ENCODE data around the gene STUM. TPM values are rescaled to one million over a fixed set of nuclear protein-coding genes. Genes with fewer than 3 reads are reported as not detected.

STUM gene
- polyA plus RNA-seq, 1 of the 3 experiments (the other 2 are of a cell fraction), result not detected

- H3K9me3 ChIP-seq, result no peaks in the 10 kb centered on the region
- peaks cover 0 to 6% of the 10 kb centered on the region in 2 experiments; a peak in 1 of 4 replicates for H3K4me1 ChIP-seq (ENCODE audit: control insufficient read depth in 1 of 2, insufficient read depth in 2 of 2, low read depth in 1 of 2, low read length in 1 of 2)
- CTCF ChIA-PET, result interaction anchor here (1.3 to 1.4 kb wide), 2 partner anchors 9 to 26 kb away, joined by 3 to 7 read pairs; no protein-coding TSS in a partner anchor
- no peaks in the 10 kb centered on the region for H4K20me1 ChIP-seq (ENCODE audit: insufficient read depth)
- H2AFZ ChIP-seq (ENCODE audit: low read depth), result no peak overlapping the region
- H3K4me3 ChIP-seq (ENCODE audit: low read depth in 2 of 2, low read length in 1 of 2), result no peak overlapping the region
- no peak for TF ChIP-seq JUND (IDR thresholded peaks at IDR 0.05)
- no peak for TF ChIP-seq MXI1 (IDR thresholded peaks at IDR 0.05; ENCODE audit: low read depth, low read length)
- TF ChIP-seq CHD2 (IDR thresholded peaks at IDR 0.05; ENCODE audit: low read length, partially characterized antibody), result no peak
- H3K9me2 ChIP-seq, result no peaks in the 10 kb centered on the region
- no peak overlapping the region for H3K9ac ChIP-seq
- H3K27ac ChIP-seq (ENCODE audit: low read depth in 2 of 2, low read length in 1 of 2), result no peak overlapping the region
- H3K27me3 ChIP-seq (ENCODE audit: insufficient read depth), result no peaks in the 10 kb centered on the region; the same call in 1 of the 2 replicates
- POLR2A ChIA-PET, result interaction anchor here (0.6 kb wide), 1 partner anchor 55 kb away, joined by 3 read pairs; no protein-coding TSS in a partner anchor
- no peaks in the 10 kb centered on the region for H3K79me2 ChIP-seq (ENCODE audit: insufficient read depth)
- no peaks in the 10 kb centered on the region for H3K36me3 ChIP-seq (replicated peaks in 1 of 2; ENCODE audit: control insufficient read depth in 1 of 2, insufficient read depth in 2 of 2, low read length in 1 of 2)
- no peaks in the 10 kb centered on the region for H3F3A ChIP-seq (replicated peaks; ENCODE audit: insufficient read depth)
- no peak for DNase-seq
- H3K4me2 ChIP-seq, result no peak overlapping the region
Measured at GRCh38 chr1:226599636-226600238, 51.2 kb downstream of the STUM start.

GRCh38 chr1:226600254-226600653, 51.7 kb downstream of the STUM start:
- H2AFZ ChIP-seq (ENCODE audit: low read depth), result no peak overlapping the region
- no peaks in the 10 kb centered on the region for H3F3A ChIP-seq (replicated peaks; ENCODE audit: insufficient read depth)
- TF ChIP-seq FOSL2 (IDR thresholded peaks at IDR 0.05; ENCODE audit: borderline replicate concordance, low read depth) (no peak), MAX (IDR thresholded peaks at IDR 0.05; ENCODE audit: low read depth) (no peak), EZH2phosphoT487 (IDR thresholded peaks at IDR 0.05; ENCODE audit: borderline replicate concordance, low read depth) (no peak), MEF2A (IDR thresholded peaks at IDR 0.05; ENCODE audit: borderline replicate concordance, low read depth) (no peak), POLR2AphosphoS5 (IDR thresholded peaks at IDR 0.05; ENCODE audit: low read depth, low read length) (no peak)
- WGBS (ENCODE audit: low lambda C conversion rate), result 39% methylated on average over 2 of the region's 4 CpGs
- H3K9me2 ChIP-seq, result no peaks in the 10 kb centered on the region
- H3K36me3 ChIP-seq (replicated peaks in 1 of 2; ENCODE audit: control insufficient read depth in 1 of 2, insufficient read depth in 2 of 2, low read length in 1 of 2), result no peaks in the 10 kb centered on the region
- H3K79me2 ChIP-seq (ENCODE audit: insufficient read depth), result no peaks in the 10 kb centered on the region
- CTCF ChIA-PET, result interaction anchor here (0.6 to 1.7 kb wide), 5 partner anchors 8 to 837 kb away, joined by 3 to 7 read pairs (median 4); no protein-coding TSS in a partner anchor
- H3K27ac ChIP-seq (ENCODE audit: low read depth in 2 of 2, low read length in 1 of 2), result no peak overlapping the region
- no peaks in the 10 kb centered on the region; the same call in 1 of the 2 replicates for H3K27me3 ChIP-seq (ENCODE audit: insufficient read depth)
- POLR2A ChIA-PET, result interaction anchor here (0.6 kb wide), 1 partner anchor 56 kb away, joined by 3 read pairs; no protein-coding TSS in a partner anchor
- H3K4me3 ChIP-seq (ENCODE audit: low read depth in 2 of 2, low read length in 1 of 2), result no peak overlapping the region
- no peak overlapping the region for H3K4me2 ChIP-seq
- DNase-seq, result no peak
- H3K9me3 ChIP-seq, result no peaks in the 10 kb centered on the region
- H3K9ac ChIP-seq, result no peak overlapping the region
- H4K20me1 ChIP-seq (ENCODE audit: insufficient read depth), result no peaks in the 10 kb centered on the region
- H3K4me1 ChIP-seq (ENCODE audit: control insufficient read depth in 1 of 2, insufficient read depth in 2 of 2, low read depth in 1 of 2, low read length in 1 of 2), result peaks cover 0 to 6% of the 10 kb centered on the region in 2 experiments; a peak in 1 of 4 replicates

- Histone ChIP-seq H3F3A (replicated peaks; ENCODE audit: insufficient read depth) (no peaks in the 10 kb centered on the region), H3K9ac (no peak overlapping the region), H3K4me1 (ENCODE audit: control insufficient read depth in 1 of 2, insufficient read depth in 2 of 2, low read depth in 1 of 2, low read length in 1 of 2) (peaks cover 0 to 6% of the 10 kb centered on the region in 2 experiments; a peak in 1 of 4 replicates), H2AFZ (ENCODE audit: low read depth) (no peak overlapping the region), H3K36me3 (replicated peaks in 1 of 2; ENCODE audit: control insufficient read depth in 1 of 2, insufficient read depth in 2 of 2, low read length in 1 of 2) (no peaks in the 10 kb centered on the region), H3K4me2 (no peak overlapping the region), H4K20me1 (ENCODE audit: insufficient read depth) (no peaks in the 10 kb centered on the region), H3K9me3 (no peaks in the 10 kb centered on the region), H3K27me3 (ENCODE audit: insufficient read depth) (no peaks in the 10 kb centered on the region; the same call in 1 of the 2 replicates), H3K79me2 (ENCODE audit: insufficient read depth) (no peaks in the 10 kb centered on the region), H3K4me3 (ENCODE audit: low read depth in 2 of 2, low read length in 1 of 2) (no peak overlapping the region), H3K27ac (ENCODE audit: low read depth in 2 of 2, low read length in 1 of 2) (no peak overlapping the region), H3K9me2 (no peaks in the 10 kb centered on the region)
- TF ChIP-seq IRF3 (IDR thresholded peaks at IDR 0.05; ENCODE audit: low read depth, low read length) (no peak), YY1 (IDR thresholded peaks at IDR 0.05; ENCODE audit: low read depth) (no peak)
- WGBS (ENCODE audit: low lambda C conversion rate), result 77% methylated on average over 9 of the region's 9 CpGs
- ChIA-PET POLR2A (no interaction called here), CTCF (interaction anchor here (1.7 to 6.1 kb wide), 2 partner anchors 25 to 53 kb away, joined by 4 to 49 read pairs; partner anchors contain the start of gene STUM)
- DNase-seq, result no peak
Measured at GRCh38 chr1:226601456-226601855, 52.9 kb downstream of the STUM start.
